Activated naive CD4-positive, alpha-beta T cell treated with Interleukin-2 at 50 U/mL for 16 hours (primary cell): ENCODE data around the gene CHMP6.
A peak's percentile ranks its signal among the peaks of the same experiment; 100 is the strongest.

ENCODE experiments used
- DNase-seq: peaks from one replicate; pipeline ENCODE4 v3.0.0-alpha.2; 2020

Gene CHMP6

GRCh38 chr17:80991645-80992076, at the start of gene CHMP6:
TSS of gene CHMP6 (plus strand) at chr17:80991841. CDS start at chr17:80991919, 78 bp downstream.
- peak; percentile 71 for DNase-seq

GRCh38 chr17:80942423-80943345, 49.0 kb upstream of the CHMP6 start:
- DNase-seq: no peak

GRCh38 chr17:80943346-80944145, 48.1 kb upstream of the CHMP6 start:
- no peak for DNase-seq

GRCh38 chr17:80944326-80944725, 47.3 kb upstream of the CHMP6 start:
- no peak for DNase-seq

- DNase-seq: no peak
Observed at GRCh38 chr17:80945736-80946135, 45.9 kb upstream of the CHMP6 start.

- DNase-seq: no peak
Observed at GRCh38 chr17:80946449-80946848, 45.2 kb upstream of the CHMP6 start.

- no peak for DNase-seq
Observed at GRCh38 chr17:80947200-80947940, 44.3 kb upstream of the CHMP6 start.

- no peak for DNase-seq
Observed at GRCh38 chr17:80948019-80948975, 43.3 kb upstream of the CHMP6 start.

- no peak for DNase-seq
Observed at GRCh38 chr17:80948976-80949450, 42.6 kb upstream of the CHMP6 start.

- no peak for DNase-seq
Observed at GRCh38 chr17:80949451-80950421, 41.9 kb upstream of the CHMP6 start.

GRCh38 chr17:80950466-80951120, 41.0 kb upstream of the CHMP6 start:
- DNase-seq: no peak

- DNase-seq: no peak
Observed at GRCh38 chr17:80951121-80952090, 40.2 kb upstream of the CHMP6 start.

GRCh38 chr17:80952291-80952690, 39.4 kb upstream of the CHMP6 start:
- DNase-seq: no peak

- DNase-seq: no peak
Observed at GRCh38 chr17:80953471-80954315, 37.9 kb upstream of the CHMP6 start.

GRCh38 chr17:80955078-80955477, 36.6 kb upstream of the CHMP6 start:
- no peak for DNase-seq

- DNase-seq: no peak
Observed at GRCh38 chr17:80955671-80956280, 35.9 kb upstream of the CHMP6 start.
